ENCODE measurements around the gene TBX19. TPM values are rescaled to one million over a fixed set of nuclear protein-coding genes. Genes with fewer than 3 reads are reported as not detected.

The TBX19 gene
- total RNA-seq = 3.9 TPM

DNA sequence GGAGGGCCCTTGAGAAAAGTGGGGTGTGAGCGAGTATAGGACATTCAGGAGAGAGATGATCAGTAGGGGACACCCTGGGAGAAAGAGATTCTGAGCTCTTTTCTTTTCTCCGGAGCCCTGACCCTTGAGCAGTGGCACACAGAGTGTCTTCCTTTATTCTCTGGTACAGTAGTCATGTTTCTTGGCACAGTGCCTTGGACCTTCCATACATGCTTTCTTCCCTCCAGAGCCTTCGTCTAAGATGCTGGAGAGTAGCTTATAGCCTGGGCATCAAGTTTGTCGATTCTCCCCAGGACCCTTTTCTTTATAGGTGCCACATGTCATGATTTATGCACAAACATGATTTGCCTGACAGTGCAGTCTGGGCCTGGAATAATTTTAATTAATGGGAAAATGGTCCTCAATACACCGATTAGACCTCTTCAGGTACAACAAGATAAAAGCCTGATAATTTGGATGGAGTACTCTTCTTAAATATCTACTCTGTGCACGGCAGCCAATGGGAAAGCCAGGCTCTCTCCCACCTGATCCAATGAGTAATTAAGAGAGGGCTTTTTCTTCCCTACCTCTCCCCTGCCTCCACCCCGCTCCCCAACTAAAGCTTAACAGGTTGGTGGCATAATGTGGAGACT, at the start of gene TBX19:
Gene TBX19 (plus strand): TSS at position 582 of the 632 bp plus-strand sequence. CDS start 214 bp downstream, outside the sequence.
- H3K4me1 ChIP-seq = peaks cover 5% of the 10 kb centered on the region
- DNase-seq (ENCODE audit: extremely low spot score in 2 of 2) = no peak
- H3K36me3 ChIP-seq = no peaks in the 10 kb centered on the region
- TF ChIP-seq POLR2AphosphoS5 (IDR thresholded peaks at IDR 0.05; ENCODE audit: insufficient read depth in 1 of 2, low read depth in 1 of 2) = no peak
- no peak within 1 kb of the TSS for H3K27ac ChIP-seq
- no peaks in the 10 kb centered on the region for H3K27me3 ChIP-seq
- no peak within 1 kb of the TSS for H3K4me3 ChIP-seq
- no peaks in the 10 kb centered on the region for H3K9me3 ChIP-seq
- intact Hi-C loops (cut with DNase I) = loop anchor here (2.0 kb wide), 1 partner anchor 898 kb away; no protein-coding TSS in a partner anchor

DNA sequence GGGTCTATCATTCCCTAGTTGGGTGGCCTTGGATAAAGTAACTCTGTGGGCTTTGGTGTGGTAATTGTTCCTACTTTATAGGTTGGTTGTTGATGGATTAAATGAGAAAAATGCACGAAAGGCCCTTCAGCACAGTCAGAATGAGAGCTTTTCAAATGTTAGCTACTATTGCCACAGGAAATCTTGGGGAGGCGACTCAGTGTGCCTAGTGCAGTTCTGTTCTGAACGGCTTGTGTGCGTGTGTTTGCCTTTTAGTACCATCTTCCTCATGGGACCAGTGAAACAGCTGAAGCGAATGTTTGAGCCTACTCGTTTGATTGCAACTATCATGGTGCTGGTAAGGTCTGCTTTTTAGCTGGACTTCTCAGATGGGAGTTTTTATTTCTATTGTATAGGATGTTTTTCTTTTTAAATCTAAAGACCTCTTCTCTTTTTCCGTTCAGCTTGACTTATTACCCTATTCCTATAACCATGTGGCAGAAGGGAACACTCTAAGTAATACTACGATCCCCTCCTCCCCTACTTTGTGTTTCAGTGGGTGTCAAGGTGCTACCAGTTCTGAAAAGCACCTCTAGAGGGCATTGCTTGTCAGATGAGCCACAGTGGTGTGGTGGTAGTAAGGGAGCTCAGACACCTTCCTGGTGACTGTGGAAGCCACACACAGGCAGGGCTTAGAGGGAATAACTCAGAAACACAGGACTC, 45.7 kb upstream of the TBX19 start:
- H3K9me3 ChIP-seq = no peaks in the 10 kb centered on the region

DNA sequence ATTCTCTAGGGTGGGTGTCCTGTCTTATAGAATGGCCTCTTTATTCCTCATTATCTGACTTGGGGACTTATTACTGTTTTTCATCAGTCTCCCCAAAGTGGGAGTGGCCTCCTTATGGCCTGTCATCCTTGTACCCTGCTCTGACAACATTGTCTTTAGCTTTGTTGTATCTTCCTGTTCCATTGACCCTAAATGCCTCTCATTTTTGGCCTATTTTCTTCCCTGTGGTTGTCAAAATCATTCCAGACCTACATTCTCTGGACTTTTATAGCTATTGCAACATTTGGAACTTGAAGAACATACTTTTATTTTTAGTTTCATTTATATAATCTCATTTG, 45.2 kb upstream of the TBX19 start:
- H3K36me3 ChIP-seq = peaks cover 0 to 57% of the 10 kb centered on the region in 2 donors
- no peak for DNase-seq (ENCODE audit: extremely low spot score in 2 of 2)
- peaks cover 14% of the 10 kb centered on the region for H3K4me1 ChIP-seq
- no peak overlapping the region for H3K4me3 ChIP-seq
- no peaks in the 10 kb centered on the region for H3K27me3 ChIP-seq
- intact Hi-C loops (cut with DNase I) = no loop called here
- no peak for TF ChIP-seq CTCF (IDR thresholded peaks at IDR 0.05)
- no peak for TF ChIP-seq POLR2AphosphoS5 (IDR thresholded peaks at IDR 0.05; ENCODE audit: insufficient read depth in 1 of 2, low read depth in 1 of 2)
- no peak for TF ChIP-seq POLR2A (IDR thresholded peaks at IDR 0.05)
- no peak overlapping the region for H3K27ac ChIP-seq
- H3K9me3 ChIP-seq = no peaks in the 10 kb centered on the region

More for the DNA sequence above, 45.7 kb upstream of the TBX19 start:
- intact Hi-C loops (cut with DNase I) = no loop called here
- Histone ChIP-seq H3K4me1 (peaks cover 19% of the 10 kb centered on the region), H3K27me3 (no peaks in the 10 kb centered on the region), H3K36me3 (peaks cover 0 to 57% of the 10 kb centered on the region in 2 donors), H3K4me3 (no peak overlapping the region), H3K27ac (no peak overlapping the region)
- TF ChIP-seq CTCF (IDR thresholded peaks at IDR 0.05) (no peak), POLR2A (IDR thresholded peaks at IDR 0.05) (no peak), POLR2AphosphoS5 (IDR thresholded peaks at IDR 0.05; ENCODE audit: insufficient read depth in 1 of 2, low read depth in 1 of 2) (no peak)
- no peak for DNase-seq (ENCODE audit: extremely low spot score in 2 of 2)

DNA sequence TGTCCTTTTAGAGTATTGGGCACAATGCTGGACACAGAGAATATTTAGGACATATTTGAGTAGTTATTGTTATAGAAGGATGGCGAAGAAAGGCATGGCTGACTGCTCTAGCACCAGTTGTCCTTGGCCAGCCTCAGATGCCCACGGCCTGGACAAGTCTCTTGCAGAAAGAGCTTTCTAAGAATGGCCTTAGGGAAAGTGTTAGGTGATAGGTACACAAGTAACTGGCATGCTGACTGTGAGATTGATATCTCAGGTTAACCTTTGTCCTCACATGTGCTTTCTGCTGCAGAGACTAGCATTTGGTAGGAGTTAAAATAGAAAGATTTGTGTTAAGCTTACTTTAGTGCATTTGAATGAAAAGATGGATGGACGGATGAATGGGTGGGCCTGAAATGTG, 44.7 kb upstream of the TBX19 start:
- no peak for TF ChIP-seq POLR2A (IDR thresholded peaks at IDR 0.05)
- TF ChIP-seq POLR2AphosphoS5 (IDR thresholded peaks at IDR 0.05; ENCODE audit: insufficient read depth in 1 of 2, low read depth in 1 of 2) = no peak
- TF ChIP-seq CTCF (IDR thresholded peaks at IDR 0.05) = no peak
- Histone ChIP-seq H3K4me3 (no peak overlapping the region), H3K4me1 (peaks cover 10% of the 10 kb centered on the region), H3K36me3 (peaks cover 0 to 57% of the 10 kb centered on the region in 2 donors), H3K27me3 (no peaks in the 10 kb centered on the region), H3K9me3 (no peaks in the 10 kb centered on the region), H3K27ac (no peak overlapping the region)
- no peak for DNase-seq (ENCODE audit: extremely low spot score in 2 of 2)
- intact Hi-C loops (cut with DNase I) = no loop called here

DNA sequence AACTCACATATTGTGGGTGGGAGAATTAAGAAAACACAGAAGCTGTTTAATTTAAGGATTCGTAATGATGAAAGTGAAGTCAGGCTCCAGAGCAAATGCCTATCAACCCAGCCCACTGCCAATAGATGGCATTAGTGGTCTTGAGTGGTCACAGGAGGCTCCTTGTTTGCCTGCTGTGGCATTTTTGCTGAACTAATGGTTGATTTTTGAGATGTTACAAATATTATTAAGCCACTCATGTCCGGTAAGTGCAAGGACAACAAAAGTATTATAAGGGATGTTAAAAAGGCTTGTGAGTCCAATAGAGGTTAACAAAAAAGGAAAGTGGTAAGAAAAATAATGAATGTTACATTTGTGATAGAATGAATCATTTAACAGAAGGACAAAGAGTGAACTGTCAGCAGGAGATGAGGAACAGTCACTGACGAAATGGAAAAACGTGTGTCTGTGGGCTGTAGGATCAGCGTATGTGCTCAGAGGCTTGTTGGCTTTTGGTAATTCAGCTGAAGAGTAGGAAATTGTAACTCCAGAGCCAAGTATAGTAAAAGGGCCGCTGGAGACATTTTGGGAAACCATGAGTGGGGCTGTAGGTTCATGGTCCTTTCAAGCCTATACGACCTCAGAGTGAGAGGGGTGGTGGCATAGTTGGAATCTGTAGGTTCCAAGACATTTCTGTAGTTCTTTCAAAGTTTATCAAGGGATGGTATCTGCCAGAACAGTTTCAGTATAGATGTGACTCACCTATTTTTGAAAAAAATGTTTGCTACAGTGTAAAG, 43.7 kb upstream of the TBX19 start:
- intact Hi-C loops (cut with DNase I) = no loop called here
- H3K9me3 ChIP-seq = no peaks in the 10 kb centered on the region
- H3K27ac ChIP-seq = no peak overlapping the region
- peaks cover 0 to 60% of the 10 kb centered on the region in 2 donors for H3K36me3 ChIP-seq
- H3K4me1 ChIP-seq = peaks cover 13% of the 10 kb centered on the region
- DNase-seq (ENCODE audit: extremely low spot score in 2 of 2) = no peak
- no peaks in the 10 kb centered on the region for H3K27me3 ChIP-seq
- TF ChIP-seq POLR2A (IDR thresholded peaks at IDR 0.05) = no peak
- no peak for TF ChIP-seq CTCF (IDR thresholded peaks at IDR 0.05)
- TF ChIP-seq POLR2AphosphoS5 (IDR thresholded peaks at IDR 0.05; ENCODE audit: insufficient read depth in 1 of 2, low read depth in 1 of 2) = no peak
- no peak overlapping the region for H3K4me3 ChIP-seq

All from vagina (tissue), 2 donors.